HG03103 (cell line): ENCODE results near the gene IL15RA.
"Not testable (repeated sequence)": the region's sequence is repeated elsewhere in the genome, so short reads cannot be mapped to it uniquely, and the experiment has no call there.

Source experiments
- ATAC-seq: cut with Tn5 transposase; IDR thresholded peaks from one replicate; pipeline ENCODE4 v1.9.1; 2021; ENCODE audit warnings: low read depth; ENCODE audit not compliant: unreplicated experiment

The IL15RA gene

DNA sequence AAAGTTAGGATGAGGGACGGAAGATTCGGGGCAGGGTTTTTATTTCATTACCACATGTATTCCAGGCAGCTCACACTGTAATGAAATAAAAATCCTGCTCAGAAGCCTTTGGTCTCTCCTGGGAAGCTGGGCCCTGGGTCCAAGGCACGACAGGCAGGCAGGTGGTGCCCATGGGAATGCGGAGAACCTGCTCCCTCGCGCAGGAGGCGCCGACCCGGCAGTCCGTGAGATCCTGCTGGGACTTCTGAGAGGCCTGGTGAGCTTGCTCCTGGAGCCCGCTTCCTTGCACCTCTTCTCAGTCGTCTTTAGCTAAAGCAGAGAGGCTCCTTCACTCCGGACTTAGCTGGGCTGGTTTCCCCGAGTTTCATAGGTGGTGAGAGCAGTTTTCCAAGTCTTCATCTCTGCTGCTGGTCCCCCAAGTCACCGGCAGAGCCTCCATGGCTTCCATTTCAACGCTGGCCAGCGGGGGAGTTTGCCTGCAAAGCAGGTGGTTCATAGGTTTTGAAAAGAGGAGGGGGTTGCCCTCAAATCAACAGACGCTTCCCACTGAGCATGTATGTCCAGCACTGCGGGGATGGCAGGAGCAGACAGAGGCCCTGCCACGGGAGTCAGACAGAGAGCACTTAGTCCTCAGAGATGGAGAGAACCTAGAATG lies 24.5 kb downstream of the IL15RA start:
- no peak for ATAC-seq

GRCh38 chr10:5951721-5952407 lies 25.5 kb downstream of the IL15RA start:
- no peak for ATAC-seq

GRCh38 chr10:5951167-5951711 lies 26.1 kb downstream of the IL15RA start:
- ATAC-seq: no peak

DNA sequence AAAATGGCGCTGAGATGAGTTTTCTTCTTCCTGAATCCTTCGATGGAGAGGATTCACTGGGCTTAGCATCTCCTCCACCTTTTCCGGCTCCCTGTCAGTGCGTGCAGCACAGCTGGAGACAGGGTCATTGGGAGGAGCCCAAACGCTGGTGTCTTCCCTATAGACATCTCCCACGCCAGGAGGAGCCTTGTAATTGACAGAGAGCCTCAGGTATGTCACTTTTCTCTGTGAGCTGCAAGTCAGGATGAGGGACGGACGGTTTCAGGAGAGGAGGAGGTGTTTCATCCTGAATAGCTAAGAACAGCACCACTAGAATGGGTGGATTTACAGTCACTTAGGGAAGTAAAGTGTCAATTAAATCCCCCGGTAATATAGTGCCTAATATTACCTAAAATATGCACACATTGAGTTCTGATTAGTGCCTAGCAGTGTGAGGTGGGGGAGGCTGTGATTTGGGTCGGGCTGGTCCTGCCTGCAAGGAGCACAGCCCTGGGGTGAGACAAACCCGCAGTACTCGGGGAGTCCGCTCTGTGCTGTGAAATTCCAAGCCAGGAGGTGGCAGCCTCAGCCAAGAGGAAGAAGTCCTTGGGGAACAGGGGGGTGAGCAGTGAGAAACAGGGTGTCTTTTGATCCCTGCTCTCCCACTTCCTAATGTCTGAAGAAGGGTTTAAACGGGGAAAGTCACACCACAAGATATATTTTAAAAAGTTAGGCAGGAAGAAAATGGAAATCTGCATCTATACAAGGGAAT lies 28.2 kb downstream of the IL15RA start:
- no peak for ATAC-seq

GRCh38 chr10:5948208-5948585 lies 29.1 kb downstream of the IL15RA start:
- ATAC-seq: no peak

GRCh38 chr10:5947471-5948207 lies 29.7 kb downstream of the IL15RA start:
- ATAC-seq: no peak

- ATAC-seq: no peak
These were observed 30.6 kb downstream of the IL15RA start for GRCh38 chr10:5946786-5947185.

- ATAC-seq: not testable (repeated sequence)
These were observed 30.9 kb downstream of the IL15RA start for GRCh38 chr10:5946419-5946775.

DNA sequence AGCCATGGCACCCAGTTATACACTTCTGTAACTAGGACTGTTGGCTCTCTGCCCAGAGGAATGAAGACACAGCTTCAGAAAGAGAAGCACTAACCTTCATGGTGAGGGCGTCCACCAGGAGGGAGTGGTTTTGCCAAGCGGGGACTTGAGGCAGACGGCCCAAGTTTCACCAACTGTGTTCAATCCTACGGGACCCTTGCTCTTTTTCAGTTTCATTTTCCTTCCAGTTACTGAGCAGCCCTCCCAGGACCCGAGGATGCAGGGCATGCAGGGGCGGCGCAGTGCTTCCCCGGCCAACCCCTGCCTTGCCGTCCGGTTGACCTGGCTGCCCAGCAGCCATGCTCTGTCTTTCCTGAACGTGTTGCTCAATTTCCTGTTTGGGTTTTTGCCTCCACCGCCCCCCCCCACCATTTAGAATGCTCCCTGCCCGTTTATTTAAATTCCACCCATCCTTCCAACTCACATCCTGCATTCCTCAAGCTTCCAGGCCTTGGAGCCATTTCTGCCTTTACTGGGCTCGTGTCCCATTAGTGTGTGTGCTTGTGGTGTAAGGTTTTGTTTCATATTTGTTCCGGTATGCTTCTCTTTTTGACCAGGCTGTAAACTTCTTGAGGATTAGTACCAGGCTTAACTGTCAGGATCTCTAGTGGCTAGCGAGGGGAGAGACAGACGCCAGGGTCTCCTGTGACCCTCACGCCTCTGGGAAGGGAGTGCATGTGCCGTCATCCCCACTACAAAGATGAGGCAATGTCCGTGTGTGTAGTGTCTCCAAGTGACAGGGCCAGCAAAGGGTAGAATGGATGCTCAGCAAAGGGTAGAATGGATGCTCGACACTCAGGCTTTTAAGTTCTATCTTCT lies 31.6 kb downstream of the IL15RA start:
- ATAC-seq: no peak

- no peak for ATAC-seq
These were observed 32.2 kb downstream of the IL15RA start for GRCh38 chr10:5945190-5945509.

- ATAC-seq: no peak
These were observed 32.8 kb downstream of the IL15RA start for GRCh38 chr10:5944389-5945189.

DNA sequence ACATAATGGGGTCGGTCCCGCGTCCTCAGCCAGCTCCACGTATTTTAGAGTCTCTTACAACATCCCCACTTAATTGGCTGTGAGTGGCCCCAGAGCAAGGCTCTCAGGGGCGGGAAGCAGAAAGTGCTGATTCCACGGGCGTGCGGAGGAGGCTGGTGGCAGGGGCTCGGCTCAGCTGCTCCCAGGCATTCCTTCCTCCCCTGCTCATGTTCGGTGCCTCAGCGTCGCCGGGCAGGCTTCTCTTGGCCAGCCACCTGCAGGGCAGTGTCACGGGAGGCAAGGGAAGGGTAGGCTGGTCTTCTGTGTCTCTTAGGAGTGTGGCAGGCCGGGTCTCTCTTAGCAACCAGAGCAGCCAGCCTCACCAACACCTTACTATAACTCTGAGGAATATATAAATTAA lies 33.8 kb downstream of the IL15RA start:
- ATAC-seq: no peak

DNA sequence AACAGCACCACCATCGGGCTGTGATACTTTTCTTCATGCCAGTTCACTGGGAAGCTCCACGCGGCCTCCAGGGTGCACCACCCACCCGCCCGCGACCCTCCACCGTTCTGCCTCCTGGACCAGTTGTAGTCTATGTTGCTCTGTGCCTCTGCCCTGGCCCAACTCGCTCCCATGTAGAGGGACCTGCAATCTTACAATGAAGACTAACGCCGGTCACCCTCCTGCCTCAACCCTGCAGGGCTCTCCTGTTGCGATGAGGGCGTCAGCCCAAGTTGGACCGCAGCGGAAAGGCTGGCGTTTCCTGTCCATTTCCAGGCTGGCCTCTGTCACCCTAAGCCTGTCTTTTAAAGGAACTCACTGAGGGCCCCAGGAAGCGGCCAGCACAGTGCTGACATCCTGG lies 34.9 kb downstream of the IL15RA start:
- ATAC-seq: no peak

DNA sequence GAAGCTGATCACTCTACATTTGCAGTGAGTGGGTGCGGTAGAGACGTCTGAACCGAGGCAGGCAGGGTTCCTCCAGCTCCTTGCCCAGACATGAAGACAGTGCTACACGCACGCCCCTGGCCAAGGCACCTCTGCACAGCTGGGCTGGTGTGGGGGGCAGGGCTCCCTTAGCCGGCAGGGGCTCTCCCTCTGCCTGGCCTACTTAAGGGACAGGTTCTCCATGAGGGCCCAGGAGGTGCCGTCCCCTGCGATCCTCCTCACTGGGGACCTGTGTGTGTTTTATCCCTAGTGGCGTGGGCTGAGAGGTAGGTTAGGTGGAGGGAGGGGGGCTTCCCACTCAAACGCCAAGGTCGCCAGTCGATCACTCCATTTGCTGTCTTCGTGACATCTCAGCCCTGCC lies 35.3 kb downstream of the IL15RA start:
- ATAC-seq: no peak

GRCh38 chr10:5941579-5941978 lies 35.8 kb downstream of the IL15RA start:
- no peak for ATAC-seq

- ATAC-seq: no peak
These were observed 36.5 kb downstream of the IL15RA start for GRCh38 chr10:5940807-5941218.

DNA sequence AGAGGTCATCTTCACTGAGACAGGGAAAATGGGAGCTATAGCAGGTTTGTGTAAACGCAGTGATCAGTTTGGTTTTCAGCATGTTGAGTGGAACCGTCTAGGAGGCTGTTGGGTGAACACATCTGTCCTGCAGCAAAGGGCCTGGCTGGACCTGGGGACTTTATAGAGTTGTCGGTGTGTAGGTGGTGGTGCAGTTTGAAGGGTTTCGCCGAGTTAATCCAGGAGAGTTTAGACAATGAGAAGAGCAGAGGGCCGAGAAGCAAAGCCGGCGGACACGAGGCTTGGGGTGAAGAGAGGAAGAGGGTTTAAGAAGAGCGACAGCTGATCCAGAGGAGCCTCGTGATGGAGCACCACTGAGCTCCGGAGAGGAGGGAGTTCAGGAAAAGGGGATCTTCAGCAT lies 39.1 kb downstream of the IL15RA start:
- no peak for ATAC-seq

GRCh38 chr10:5937016-5937415 lies 40.3 kb downstream of the IL15RA start:
- no peak for ATAC-seq

DNA sequence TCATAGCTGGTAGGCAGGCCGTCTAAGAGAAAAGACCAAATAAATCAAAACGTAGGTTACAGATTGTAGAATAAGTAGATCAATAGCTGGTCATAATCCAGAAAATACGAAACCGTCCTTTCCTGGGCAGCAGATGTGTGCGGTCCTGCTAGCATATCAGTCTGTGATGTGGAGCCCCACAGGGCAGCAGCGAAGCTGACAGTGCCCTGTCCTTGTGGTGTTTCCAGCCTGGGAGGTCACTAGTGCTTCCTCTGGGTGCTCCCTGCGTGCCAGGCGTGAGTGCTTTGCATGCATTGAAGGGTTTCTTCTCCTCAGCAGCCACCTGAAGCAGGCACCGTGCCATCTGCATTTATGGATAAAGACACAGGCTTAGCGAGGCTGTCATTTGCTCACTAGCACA lies 41.7 kb downstream of the IL15RA start:
- ATAC-seq: no peak
